Measurements from ENCODE around the gene SLC17A8. TPM values are rescaled to one million over a fixed set of nuclear protein-coding genes. Genes with fewer than 3 reads are reported as not detected.
"Not testable (repeated sequence)": the region's sequence is repeated elsewhere in the genome, so short reads cannot be mapped to it uniquely, and the experiment has no call there.

The SLC17A8 gene
- not detected for total RNA-seq

DNA sequence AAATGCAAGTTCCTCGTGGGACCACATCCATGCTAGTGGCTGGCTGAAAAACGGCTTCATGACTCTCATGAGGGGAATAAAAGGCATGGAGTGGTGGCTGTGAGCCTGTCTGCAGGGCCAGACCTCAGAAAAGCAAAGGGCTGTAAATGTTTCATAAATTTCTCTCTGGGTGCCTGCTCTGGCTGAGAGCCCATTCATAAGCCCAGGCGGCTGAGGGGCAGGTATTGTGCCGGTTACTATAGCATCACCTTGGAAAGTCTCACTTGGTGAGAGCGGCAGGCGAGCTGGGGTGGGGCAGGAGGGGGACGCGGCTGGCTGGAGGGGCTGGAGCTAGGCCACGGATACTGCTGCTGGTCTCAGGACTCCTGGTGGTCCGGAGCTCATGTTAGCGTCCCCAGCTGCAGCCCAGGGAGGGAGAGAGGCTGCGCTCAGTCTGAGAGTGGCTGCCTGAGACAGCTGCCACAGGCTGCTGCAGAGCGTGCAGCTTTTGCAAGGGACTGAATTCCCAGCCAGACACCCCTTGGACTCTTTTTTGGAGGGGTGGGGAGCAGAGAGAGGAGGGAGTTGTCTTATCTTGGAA lies at the start of gene SLC17A8:
SLC17A8 (plus strand) TSS at position 431 of the 580 bp plus-strand sequence. CDS start 318 bp downstream, outside the sequence.
- H3K27ac Mint-ChIP-seq: no peak within 1 kb of the TSS
- no peaks in the 10 kb centered on the region for H3K36me3 Mint-ChIP-seq
- DNase-seq (ENCODE audit: low spot score): no peak
- no peaks in the 10 kb centered on the region for H3K9me3 Mint-ChIP-seq
- peak; percentile 36 to 58 for ATAC-seq
- H3K27me3 Mint-ChIP-seq: peaks cover 43 to 47% of the 10 kb centered on the region in 2 donors
- no peak within 1 kb of the TSS for H3K4me3 Mint-ChIP-seq
- no peaks in the 10 kb centered on the region for H3K4me1 Mint-ChIP-seq (ENCODE audit: low read depth in 2 of 2)

DNA sequence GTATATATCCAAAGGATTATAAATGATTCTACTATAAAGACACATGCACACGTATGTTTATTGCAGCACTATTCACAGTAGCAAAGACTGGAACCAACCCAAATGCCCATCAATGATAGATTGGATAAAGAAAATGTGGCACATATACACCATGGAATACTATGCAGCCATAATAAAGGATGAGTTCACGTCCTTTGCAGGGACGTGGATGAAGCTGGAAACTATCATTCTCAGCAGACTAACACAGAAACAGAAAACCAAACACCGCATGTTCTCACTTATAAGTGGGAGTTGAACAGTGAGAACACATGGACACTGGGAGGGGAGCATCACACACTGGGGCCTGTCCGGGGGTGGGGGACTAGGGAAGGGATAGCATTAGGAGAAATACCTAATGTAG lies 48.7 kb upstream of the SLC17A8 start:
- ATAC-seq; H3K4me3 Mint-ChIP-seq; DNase-seq (ENCODE audit: low spot score); H3K27me3 Mint-ChIP-seq; H3K27ac Mint-ChIP-seq: not testable (repeated sequence)
- Mint-ChIP-seq H3K36me3 (peaks cover 32% of the 10 kb centered on the region), H3K4me1 (ENCODE audit: low read depth in 2 of 2) (peaks cover 15 to 23% of the 10 kb centered on the region in 2 donors), H3K9me3 (peaks cover 14% of the 10 kb centered on the region)

DNA sequence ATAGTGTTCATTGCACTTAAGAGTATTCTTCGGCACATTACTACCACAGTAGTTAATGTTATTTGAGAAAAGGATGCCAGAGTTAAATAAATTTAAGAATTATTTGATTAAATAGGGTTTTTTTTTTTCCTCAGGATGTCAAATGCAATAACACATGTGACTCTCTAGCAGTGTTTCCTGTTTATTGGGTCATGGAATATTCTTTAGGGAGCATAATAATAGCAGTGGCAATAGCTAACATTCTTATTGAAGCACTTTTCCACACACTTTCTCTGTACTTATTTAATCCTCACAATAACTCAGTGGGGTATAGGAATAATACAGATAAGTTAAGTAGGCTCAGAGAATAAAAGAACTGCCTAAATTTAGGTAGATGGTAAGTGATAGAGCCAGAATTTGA lies 45.6 kb upstream of the SLC17A8 start:
- ATAC-seq: no peak
- Mint-ChIP-seq H3K27me3 (no peaks in the 10 kb centered on the region), H3K4me1 (ENCODE audit: low read depth in 2 of 2) (peaks cover 5% of the 10 kb centered on the region in 2 donors), H3K27ac (no peak overlapping the region), H3K4me3 (no peak overlapping the region), H3K36me3 (peaks cover 17% of the 10 kb centered on the region), H3K9me3 (peaks cover 7% of the 10 kb centered on the region)
- DNase-seq (ENCODE audit: low spot score): no peak

DNA sequence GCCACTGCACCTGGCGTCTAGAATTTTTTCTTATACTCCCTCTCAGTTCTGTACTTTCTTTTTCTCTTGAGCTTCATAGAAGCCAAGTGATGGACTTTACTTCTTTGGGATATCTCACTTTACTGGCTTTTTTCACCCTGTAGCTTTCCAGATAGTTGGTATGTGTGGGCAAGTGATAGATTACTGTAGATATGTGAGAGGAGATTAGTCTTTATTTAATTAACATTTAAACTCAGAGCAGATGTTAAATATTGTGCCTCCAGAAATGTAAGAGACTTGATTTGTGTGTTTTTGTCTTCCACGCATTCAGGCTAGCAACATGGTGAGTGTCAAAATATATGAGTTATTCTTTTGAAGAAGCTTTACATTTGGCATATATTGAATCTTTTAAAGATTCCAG lies 39.5 kb upstream of the SLC17A8 start:
- Mint-ChIP-seq H3K36me3 (peaks cover 11% of the 10 kb centered on the region), H3K27ac (no peak overlapping the region), H3K4me1 (ENCODE audit: low read depth in 2 of 2) (peaks cover 0 to 3% of the 10 kb centered on the region in 2 donors), H3K27me3 (no peaks in the 10 kb centered on the region), H3K4me3 (no peak overlapping the region), H3K9me3 (no peaks in the 10 kb centered on the region)
- DNase-seq (ENCODE audit: low spot score) (no peak), ATAC-seq (no peak)

DNA sequence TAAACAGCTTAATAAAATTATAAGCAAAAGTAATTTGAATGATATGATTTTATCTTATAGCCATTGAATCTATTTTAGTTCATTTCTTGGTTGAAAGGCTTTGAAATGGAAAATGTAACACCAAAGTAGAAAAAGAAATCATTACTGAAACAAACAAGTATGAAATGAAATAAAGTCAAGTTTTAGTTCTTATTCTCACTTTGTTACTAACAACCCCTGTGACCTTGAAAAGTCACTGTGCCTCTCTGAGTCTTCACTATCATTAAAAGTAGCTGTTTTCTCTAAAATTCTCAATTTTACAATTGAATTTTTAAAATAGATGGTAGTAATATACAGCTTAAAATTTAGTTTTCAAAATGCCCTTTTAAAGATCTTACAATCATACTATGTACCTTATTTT lies 32.4 kb upstream of the SLC17A8 start:
- ATAC-seq: no peak
- no peak for DNase-seq (ENCODE audit: low spot score)
- Mint-ChIP-seq H3K4me3 (no peak overlapping the region), H3K4me1 (ENCODE audit: low read depth in 2 of 2) (no peaks in the 10 kb centered on the region), H3K36me3 (peaks cover 9% of the 10 kb centered on the region), H3K9me3 (no peaks in the 10 kb centered on the region), H3K27ac (no peak overlapping the region), H3K27me3 (no peaks in the 10 kb centered on the region)

DNA sequence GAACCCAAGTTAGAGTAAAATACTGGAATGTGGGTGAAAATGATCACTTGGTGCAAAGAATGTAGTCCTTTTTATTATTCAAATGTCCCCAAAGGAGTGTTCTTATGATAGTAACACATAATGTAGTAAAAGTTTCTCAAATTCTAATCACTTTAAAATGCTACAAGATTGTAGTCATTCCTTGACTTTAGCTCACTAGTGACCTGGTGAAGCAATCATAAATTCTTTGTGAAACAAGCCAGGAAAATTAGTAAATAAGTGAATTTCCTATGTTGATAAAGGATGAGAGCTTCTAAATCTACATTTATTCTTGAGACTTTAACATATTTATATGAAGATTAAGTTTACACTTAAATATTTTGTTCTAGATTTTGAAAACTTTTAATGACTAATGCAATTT lies 30.7 kb upstream of the SLC17A8 start:
- no peak overlapping the region for H3K27ac Mint-ChIP-seq
- H3K9me3 Mint-ChIP-seq: no peaks in the 10 kb centered on the region
- peaks cover 19% of the 10 kb centered on the region for H3K36me3 Mint-ChIP-seq
- H3K4me1 Mint-ChIP-seq (ENCODE audit: low read depth in 2 of 2): no peaks in the 10 kb centered on the region
- no peak overlapping the region for H3K4me3 Mint-ChIP-seq
- no peak for DNase-seq (ENCODE audit: low spot score)
- no peaks in the 10 kb centered on the region for H3K27me3 Mint-ChIP-seq
- ATAC-seq: no peak

DNA sequence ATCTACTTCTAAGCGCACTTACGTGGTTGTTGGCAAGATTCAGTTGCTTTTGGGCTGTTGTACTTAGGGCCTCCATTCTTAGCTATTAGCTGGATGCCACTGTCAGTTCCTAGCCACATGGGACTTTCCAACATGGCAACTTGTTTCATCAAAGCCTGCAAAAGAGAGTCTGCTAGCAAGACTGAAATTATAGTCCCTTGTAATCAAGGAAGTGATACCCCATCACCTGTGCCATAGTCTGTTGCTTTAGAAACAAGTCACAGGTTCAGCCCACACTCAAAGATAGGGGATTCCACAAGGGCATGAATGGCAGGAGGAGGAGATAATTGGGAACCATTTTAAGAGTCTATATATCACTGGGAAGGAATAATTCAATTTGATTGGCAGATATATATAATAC lies 27.1 kb upstream of the SLC17A8 start:
- H3K27me3 Mint-ChIP-seq: no peaks in the 10 kb centered on the region
- DNase-seq (ENCODE audit: low spot score) (no peak), ATAC-seq (no peak)
- no peaks in the 10 kb centered on the region for H3K4me1 Mint-ChIP-seq (ENCODE audit: low read depth in 2 of 2)
- peaks cover 34% of the 10 kb centered on the region for H3K36me3 Mint-ChIP-seq
- H3K4me3 Mint-ChIP-seq: no peak overlapping the region
- H3K27ac Mint-ChIP-seq: no peak overlapping the region
- no peaks in the 10 kb centered on the region for H3K9me3 Mint-ChIP-seq

DNA sequence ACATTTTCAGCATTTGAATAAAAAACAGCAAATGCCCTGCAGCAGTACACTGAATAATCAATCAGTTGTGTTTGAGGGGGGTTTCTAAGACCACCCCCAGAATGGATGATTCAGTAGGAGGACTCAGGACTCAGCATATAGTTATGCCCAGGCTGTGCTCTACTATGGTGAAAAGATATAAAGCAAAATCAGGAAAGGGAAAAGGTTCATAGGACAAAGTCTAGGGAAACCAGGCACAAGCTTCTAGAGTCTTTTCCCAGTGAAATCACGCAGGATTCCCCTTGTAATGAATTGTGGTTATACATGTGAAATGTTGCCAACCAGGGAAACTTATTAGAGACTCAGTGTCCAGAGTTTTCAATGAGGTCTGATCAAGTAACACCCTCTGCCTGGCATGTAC lies 25.0 kb upstream of the SLC17A8 start:
- peaks cover 0 to 4% of the 10 kb centered on the region in 2 donors for H3K4me1 Mint-ChIP-seq (ENCODE audit: low read depth in 2 of 2)
- DNase-seq (ENCODE audit: low spot score): no peak

DNA sequence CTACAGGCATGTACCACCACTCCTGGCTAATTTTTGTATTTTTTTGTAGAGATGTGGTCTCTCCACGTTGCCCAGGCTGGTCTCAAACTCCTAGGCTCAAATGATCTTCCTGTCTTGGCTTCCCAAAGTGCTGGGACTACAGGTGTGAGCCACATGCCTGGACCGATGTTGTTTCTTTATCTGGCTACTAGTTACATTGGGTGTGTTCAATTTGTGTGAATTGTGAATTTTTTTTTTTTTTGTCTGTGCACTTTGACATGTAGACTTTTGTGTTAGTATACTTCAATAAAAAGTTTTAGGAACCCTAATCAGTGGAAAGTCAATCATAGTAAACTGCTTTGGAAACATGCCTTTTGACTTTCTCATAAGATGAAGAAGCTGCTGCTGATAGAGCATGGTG lies 24.0 kb upstream of the SLC17A8 start:
- Mint-ChIP-seq H3K9me3 (no peaks in the 10 kb centered on the region), H3K27ac (no peak overlapping the region), H3K27me3 (no peaks in the 10 kb centered on the region), H3K4me3 (no peak overlapping the region), H3K36me3 (peaks cover 51% of the 10 kb centered on the region), H3K4me1 (ENCODE audit: low read depth in 2 of 2) (peaks cover 0 to 4% of the 10 kb centered on the region in 2 donors)
- no peak for DNase-seq (ENCODE audit: low spot score)
- ATAC-seq: no peak

More for the DNA sequence above, 25.0 kb upstream of the SLC17A8 start:
- H3K36me3 Mint-ChIP-seq: peaks cover 50% of the 10 kb centered on the region
- H3K27ac Mint-ChIP-seq: no peak overlapping the region
- no peaks in the 10 kb centered on the region for H3K9me3 Mint-ChIP-seq
- no peak for ATAC-seq
- H3K27me3 Mint-ChIP-seq: no peaks in the 10 kb centered on the region
- no peak overlapping the region for H3K4me3 Mint-ChIP-seq

DNA sequence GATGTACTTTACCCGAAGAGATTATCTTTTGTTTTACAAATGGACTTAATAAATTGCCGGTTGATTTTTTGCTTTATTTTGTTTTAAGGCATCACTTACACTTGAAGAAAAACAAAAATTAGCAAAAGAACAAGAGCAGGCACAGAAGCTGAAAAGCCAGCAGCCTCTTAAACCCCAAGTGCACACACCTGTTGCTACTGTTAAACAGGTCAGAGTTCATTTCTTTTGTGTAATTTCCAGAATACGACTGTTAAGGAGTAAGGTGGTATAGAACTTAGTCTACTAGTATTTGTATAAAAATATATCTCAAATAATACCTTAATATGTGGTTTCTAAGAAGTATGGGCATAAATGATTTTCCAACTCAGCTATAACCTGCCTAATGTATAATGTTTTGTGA lies 19.6 kb upstream of the SLC17A8 start:
- peaks cover 0 to 4% of the 10 kb centered on the region in 2 donors for H3K4me1 Mint-ChIP-seq (ENCODE audit: low read depth in 2 of 2)
- DNase-seq (ENCODE audit: low spot score) (no peak), ATAC-seq (no peak)
- no peak overlapping the region for H3K27ac Mint-ChIP-seq
- H3K9me3 Mint-ChIP-seq: no peaks in the 10 kb centered on the region
- no peaks in the 10 kb centered on the region for H3K27me3 Mint-ChIP-seq
- peaks cover 36% of the 10 kb centered on the region for H3K36me3 Mint-ChIP-seq
- no peak overlapping the region for H3K4me3 Mint-ChIP-seq

DNA sequence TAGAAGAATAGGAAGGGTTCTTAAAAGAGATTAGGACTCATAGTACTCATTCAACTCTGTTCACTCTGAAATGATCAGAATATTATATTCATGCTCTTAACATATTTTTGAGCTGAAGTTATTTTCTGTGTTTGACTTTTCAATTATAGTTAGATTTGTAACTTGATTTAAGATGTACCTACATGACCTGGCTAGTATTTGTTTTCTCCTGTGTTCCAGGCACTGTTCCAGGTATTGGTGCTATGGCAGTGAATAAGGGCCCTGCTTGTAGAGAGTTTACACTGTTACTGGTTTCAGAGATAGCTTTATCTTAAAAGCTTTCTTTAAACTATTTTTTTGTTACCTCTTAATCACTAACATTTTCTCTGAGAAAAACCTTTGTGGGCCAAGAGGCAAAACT lies 19.1 kb upstream of the SLC17A8 start:
- Mint-ChIP-seq H3K36me3 (peaks cover 37% of the 10 kb centered on the region), H3K9me3 (no peaks in the 10 kb centered on the region), H3K4me1 (ENCODE audit: low read depth in 2 of 2) (peaks cover 0 to 4% of the 10 kb centered on the region in 2 donors), H3K27ac (no peak overlapping the region), H3K27me3 (no peaks in the 10 kb centered on the region), H3K4me3 (no peak overlapping the region)
- ATAC-seq: no peak
- DNase-seq (ENCODE audit: low spot score): no peak

DNA sequence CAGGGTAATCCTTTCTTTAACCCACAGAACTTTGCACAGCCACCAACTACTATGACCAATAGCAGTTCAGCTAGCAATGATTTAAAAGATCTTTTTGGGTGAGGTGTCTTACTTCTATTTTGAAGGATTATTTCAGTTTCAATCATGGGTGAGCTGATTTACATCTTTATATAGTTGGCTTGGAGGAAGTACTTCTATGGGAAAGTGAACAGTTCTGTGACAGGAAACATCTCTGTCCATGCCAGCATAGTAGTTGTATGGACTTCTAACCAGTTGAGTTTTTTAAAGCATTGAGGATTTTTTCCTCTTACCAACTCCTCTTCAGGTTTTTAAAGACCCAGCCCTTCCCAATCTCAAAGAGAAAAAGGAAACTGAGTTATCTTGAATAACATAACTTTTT lies 17.8 kb upstream of the SLC17A8 start:
- DNase-seq (ENCODE audit: low spot score) (no peak), ATAC-seq (no peak)
- H3K4me3 Mint-ChIP-seq: no peak overlapping the region
- peaks cover 31% of the 10 kb centered on the region for H3K36me3 Mint-ChIP-seq
- H3K4me1 Mint-ChIP-seq (ENCODE audit: low read depth in 2 of 2): peaks cover 0 to 4% of the 10 kb centered on the region in 2 donors
- H3K27ac Mint-ChIP-seq: no peak overlapping the region
- H3K27me3 Mint-ChIP-seq: no peaks in the 10 kb centered on the region
- no peaks in the 10 kb centered on the region for H3K9me3 Mint-ChIP-seq

DNA sequence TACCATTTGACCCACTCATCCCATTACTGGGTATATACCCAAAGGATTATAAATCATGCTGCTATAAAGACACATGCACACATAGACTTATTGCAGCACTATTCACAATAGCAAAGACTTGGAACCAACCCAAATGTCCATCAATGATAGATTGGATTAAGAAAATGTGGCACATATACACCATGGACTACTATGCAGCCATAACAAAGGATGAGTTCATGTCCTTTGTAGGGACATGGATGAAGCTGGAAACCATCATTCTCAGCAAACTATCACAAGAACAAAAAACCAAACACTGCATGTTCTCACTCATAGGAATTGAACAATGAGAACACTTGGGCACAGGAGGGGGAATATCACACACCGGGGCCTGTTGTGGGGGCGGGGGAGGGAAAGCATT lies 14.0 kb upstream of the SLC17A8 start:
- H3K36me3 Mint-ChIP-seq: peaks cover 10% of the 10 kb centered on the region
- H3K27ac Mint-ChIP-seq; DNase-seq (ENCODE audit: low spot score); ATAC-seq; H3K27me3 Mint-ChIP-seq; H3K9me3 Mint-ChIP-seq; H3K4me1 Mint-ChIP-seq (ENCODE audit: low read depth in 2 of 2); H3K4me3 Mint-ChIP-seq: not testable (repeated sequence)

DNA sequence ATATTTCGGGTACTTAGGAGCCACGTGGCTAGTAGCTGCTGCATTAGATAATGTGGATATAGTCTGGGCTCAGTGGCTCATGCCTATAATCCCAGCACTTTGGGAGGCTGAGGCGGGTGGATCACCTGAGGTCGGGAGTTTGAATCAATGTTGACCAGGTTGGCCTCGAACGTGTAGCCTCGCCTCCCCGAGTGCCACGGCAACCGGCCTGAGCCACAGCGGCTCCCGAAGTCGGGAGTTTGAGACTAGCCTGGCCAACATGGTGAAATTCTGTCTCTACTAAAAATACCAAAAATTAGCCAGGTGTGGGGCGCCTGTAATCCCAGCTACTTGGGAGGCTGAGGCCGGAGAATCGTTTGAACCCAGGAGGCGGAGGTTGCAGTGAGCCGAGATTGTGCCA lies 12.5 kb upstream of the SLC17A8 start:
- not testable (repeated sequence) for ATAC-seq; H3K9me3 Mint-ChIP-seq; H3K36me3 Mint-ChIP-seq; H3K27me3 Mint-ChIP-seq; H3K27ac Mint-ChIP-seq; H3K4me3 Mint-ChIP-seq; H3K4me1 Mint-ChIP-seq (ENCODE audit: low read depth in 2 of 2); DNase-seq (ENCODE audit: low spot score)

Measured in natural killer cell treated with Interleukin-12 subunit alpha and Interleukin-12 subunit beta and Interleukin-15 and Interleukin-18, amount 100 ng/mL, for 72 hours (primary cell).